Measurements from ENCODE around the gene LAMA2. TPM values are rescaled to one million over a fixed set of nuclear protein-coding genes. Genes with fewer than 3 reads are reported as not detected.
"Not testable (repeated sequence)": the region's sequence is repeated elsewhere in the genome, so short reads cannot be mapped to it uniquely, and the experiment has no call there.

The LAMA2 gene
- total RNA-seq, 1 donor from 2014 or later = 107 TPM

GRCh38 chr6:129117355-129117754, 234.4 kb downstream of the LAMA2 start:
- no peak for DNase-seq (ENCODE audit: low spot score)

GRCh38 chr6:129120856-129121638, 238.1 kb downstream of the LAMA2 start:
- DNase-seq (ENCODE audit: low spot score) = no peak

- no peak for DNase-seq (ENCODE audit: low spot score)
Measured at GRCh38 chr6:129124347-129124746, 241.4 kb downstream of the LAMA2 start.

DNA sequence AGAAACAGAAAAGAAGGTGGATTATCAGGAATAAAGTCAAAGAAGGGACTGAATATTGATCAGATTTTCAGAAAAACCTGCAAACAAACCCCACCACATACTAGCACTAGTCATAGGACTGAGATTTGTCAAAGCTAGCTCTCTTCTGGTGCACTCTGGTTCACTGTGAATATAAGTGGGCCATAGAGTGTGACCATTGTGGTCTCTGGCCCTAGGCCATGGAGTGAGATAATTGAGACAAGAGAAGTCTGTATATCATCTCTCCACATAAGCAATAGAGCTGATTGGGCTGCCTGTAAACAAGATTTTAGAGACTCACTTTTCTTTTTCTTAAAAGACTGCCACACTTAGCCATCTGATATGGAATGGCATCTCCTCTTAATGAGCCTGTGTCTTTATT, 247.2 kb downstream of the LAMA2 start:
- DNase-seq (ENCODE audit: low spot score) = no peak

DNA sequence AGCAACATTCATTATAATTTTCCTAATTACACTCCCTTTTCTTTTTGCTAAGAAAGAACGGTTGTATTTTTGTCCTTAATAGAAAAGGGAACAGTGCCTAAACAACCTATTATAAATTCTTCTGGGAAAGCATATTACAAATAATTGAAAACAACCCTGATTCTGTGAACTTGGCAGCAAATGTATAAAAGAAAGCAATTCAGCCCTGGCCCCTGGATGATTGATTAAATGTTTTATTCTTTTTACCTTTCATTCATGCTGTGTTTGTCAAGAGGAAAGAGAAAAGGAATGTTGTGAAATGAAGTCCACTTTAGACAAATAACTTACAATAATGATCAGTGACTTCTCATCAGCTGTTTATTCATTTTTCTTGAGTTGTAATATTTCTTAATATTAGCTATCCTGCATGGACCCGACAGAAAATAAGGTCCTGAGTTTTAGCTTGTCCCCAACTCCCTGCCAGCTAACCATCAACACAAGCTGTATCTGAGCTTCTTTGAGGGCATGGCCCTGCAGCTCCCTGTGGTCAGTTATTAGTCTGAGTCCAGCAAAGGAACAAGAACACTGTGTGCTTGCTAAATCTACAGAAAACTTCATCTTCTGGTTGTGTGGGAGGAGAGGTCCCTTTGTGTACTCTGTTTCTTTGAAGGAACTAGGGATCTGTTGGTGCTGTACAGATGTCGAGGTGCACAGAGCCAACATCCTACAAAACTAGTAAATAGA, 248.2 kb downstream of the LAMA2 start:
- no peak for DNase-seq (ENCODE audit: low spot score)

- DNase-seq (ENCODE audit: low spot score) = no peak
Measured at GRCh38 chr6:129133770-129134192, 250.8 kb downstream of the LAMA2 start.

- DNase-seq (ENCODE audit: low spot score) = no peak
Measured at GRCh38 chr6:129134535-129134934, 251.6 kb downstream of the LAMA2 start.

DNA sequence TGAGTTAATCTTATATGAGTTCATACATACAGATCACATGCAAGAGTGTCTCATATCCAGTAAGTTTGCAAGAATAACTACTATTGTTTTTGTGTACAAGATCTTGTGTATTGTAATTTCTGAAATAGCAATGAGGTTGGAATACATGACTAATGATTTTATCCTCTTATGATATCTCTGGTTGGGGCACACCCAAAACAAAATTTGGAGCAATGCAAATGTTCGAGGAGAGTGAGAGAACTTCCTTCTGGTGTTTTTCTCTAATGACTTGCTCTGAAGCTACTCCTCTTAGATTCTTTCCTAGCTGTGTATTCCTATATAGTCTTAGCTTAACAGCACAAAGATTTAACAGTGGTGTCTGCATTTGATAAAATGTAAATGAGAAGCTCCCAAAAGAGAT, 252.5 kb downstream of the LAMA2 start:
- DNase-seq (ENCODE audit: low spot score) = no peak

- no peak for DNase-seq (ENCODE audit: low spot score)
Measured at GRCh38 chr6:129136751-129137150, 253.8 kb downstream of the LAMA2 start.

- DNase-seq (ENCODE audit: low spot score) = no peak
Measured at GRCh38 chr6:129138739-129139405, 255.9 kb downstream of the LAMA2 start.

DNA sequence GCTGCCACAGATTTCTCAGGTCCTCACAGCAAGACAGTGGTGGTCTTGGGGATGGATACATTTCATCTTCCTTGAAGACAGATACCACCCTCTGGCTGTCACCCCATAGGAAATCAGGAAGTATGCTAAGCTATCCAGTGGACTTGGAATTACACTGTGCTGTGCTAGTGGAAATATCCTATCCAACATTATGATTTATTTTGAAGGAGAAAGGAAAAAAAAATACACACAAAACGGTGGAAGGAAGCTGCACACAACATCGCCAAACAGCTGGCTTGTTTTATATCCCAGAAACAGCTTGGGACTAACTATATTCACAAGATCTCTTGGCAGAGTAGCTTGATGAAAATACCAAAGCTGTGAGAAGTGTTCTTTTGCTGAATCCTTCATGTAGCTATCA, 257.6 kb downstream of the LAMA2 start:
- DNase-seq (ENCODE audit: low spot score) = peak; percentile 59

DNA sequence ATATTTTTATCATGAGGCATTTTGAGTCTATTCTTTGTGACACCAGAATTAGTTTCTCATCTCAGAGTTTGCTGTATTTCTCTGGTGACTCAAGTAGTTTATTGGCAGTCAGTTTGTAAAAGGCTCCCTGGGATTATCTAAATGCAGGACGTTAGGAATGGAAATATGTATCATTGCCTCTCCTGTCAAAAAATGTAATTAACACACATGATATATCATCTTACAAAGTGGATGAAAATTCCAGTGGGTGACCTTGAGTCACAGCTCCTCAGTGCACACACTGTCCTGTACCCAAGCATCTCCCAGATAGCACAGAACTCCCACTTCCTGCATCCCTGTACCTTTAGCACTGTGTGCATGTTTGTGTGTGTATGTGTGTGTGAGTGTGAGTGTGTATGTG, 258.6 kb downstream of the LAMA2 start:
- DNase-seq (ENCODE audit: low spot score) = peak; percentile 14

GRCh38 chr6:129146902-129147301, 264.0 kb downstream of the LAMA2 start:
- DNase-seq (ENCODE audit: low spot score) = no peak

GRCh38 chr6:129150507-129150906, 267.6 kb downstream of the LAMA2 start:
- DNase-seq (ENCODE audit: low spot score) = peak; percentile 21

- DNase-seq (ENCODE audit: low spot score) = no peak
Measured at GRCh38 chr6:129153257-129153656, 270.3 kb downstream of the LAMA2 start.

DNA sequence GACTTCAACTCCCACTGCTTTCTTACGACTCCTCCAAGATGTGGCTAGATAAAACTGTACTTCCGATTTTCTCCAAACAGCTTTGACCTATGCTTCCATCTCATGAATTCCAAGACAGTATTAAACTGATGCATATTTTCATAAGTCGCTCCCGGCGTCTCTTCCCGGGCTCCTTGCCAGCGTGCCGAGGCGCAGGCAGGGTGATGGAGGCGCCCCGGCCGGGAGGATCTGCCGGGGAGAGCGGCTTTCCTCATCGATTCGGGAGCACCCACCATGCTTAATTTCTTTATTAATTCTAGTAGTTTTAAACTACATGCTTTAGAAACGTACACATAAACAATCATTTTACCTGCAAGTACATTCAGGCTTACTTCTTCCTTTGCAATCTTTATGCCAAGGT, 276.3 kb downstream of the LAMA2 start:
- DNase-seq (ENCODE audit: low spot score) = not testable (repeated sequence)

GRCh38 chr6:129162605-129163004, 279.7 kb downstream of the LAMA2 start:
- DNase-seq (ENCODE audit: low spot score) = no peak

- no peak for DNase-seq (ENCODE audit: low spot score)
Measured at GRCh38 chr6:129163551-129163950, 280.6 kb downstream of the LAMA2 start.

DNA sequence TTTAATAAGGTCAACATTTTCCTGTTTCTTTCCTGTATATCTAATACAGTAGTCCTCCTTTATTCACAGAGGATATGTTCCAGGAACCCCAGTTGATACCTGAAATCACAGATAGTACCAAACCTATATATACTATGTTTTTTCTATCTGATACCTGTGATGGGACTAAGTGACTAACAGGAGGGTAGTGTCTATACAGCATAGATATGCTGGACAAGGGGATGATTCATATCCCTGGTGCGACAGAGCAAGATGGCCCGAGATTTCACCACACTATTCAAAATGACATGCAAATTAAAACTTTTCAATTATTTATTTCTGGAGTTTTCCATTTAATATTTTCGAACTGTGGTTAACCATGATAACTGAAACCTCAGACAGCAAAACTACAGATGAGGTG, 281.1 kb downstream of the LAMA2 start:
- no peak for DNase-seq (ENCODE audit: low spot score)

- DNase-seq (ENCODE audit: low spot score) = not testable (repeated sequence)
Measured at GRCh38 chr6:129172279-129172995, 289.5 kb downstream of the LAMA2 start.

- DNase-seq (ENCODE audit: low spot score) = no peak
Measured at GRCh38 chr6:129175066-129175465, 292.1 kb downstream of the LAMA2 start.

GRCh38 chr6:129177801-129178200, 294.9 kb downstream of the LAMA2 start:
- DNase-seq (ENCODE audit: low spot score) = no peak

All from umbilical cord (tissue), 2 donors.